ENCODE data around the gene PAIP2.
"Not testable (repeated sequence)": the region's sequence is repeated elsewhere in the genome, so short reads cannot be mapped to it uniquely, and the experiment has no call there.

PAIP2 gene

GRCh38 chr5:139335811-139336210 is 5.8 kb upstream of the PAIP2 start:
- DNase-seq, result no peak

DNA sequence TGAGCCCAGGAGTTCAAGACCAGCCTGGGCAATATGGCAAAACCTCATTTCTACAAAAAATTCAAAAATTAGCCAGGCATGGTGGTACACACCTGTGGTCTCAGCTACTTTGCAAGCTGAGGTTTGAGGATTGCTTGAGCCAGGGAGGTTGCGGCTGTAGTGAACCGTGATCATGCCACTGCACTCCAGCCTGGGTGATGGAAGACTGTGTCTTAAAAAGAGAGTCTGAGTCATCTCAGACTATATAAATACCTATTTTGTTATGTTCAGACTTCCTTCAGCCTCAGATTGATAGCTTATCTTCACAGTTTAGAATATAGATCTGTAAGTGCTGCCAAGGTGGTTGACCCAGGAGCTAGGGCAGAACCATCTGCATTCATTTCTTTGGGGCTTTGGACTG is 1.6 kb upstream of the PAIP2 start:
- DNase-seq, result no peak

DNA sequence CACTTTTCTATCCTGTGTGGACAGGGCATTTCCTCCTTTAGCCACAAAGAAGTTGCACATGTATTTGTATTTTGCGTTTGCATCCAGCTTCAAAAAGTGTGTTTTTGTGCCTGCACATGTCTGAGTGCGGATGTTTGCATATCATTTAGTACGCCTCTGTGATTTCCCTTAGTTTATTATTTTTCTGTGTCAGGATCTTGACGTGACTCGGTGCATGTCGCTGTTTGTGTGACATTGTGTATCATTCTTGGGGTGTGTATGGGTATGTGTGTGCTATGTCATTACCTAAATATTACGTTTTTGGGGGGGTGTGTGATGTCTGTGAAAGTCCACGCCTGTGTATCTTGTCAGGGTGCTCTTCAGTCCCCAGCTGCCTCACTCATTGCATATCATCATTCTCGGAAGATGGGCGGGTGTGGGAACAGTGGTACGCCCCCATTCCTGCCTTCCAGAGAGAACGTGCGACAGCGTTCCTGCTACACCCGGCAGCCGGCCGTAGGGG is 416 bp upstream of the PAIP2 start:
- DNase-seq, result no peak

GRCh38 chr5:139342423-139342723 is 719 bp downstream of the PAIP2 start:
- peak; percentile 74 for DNase-seq

DNA sequence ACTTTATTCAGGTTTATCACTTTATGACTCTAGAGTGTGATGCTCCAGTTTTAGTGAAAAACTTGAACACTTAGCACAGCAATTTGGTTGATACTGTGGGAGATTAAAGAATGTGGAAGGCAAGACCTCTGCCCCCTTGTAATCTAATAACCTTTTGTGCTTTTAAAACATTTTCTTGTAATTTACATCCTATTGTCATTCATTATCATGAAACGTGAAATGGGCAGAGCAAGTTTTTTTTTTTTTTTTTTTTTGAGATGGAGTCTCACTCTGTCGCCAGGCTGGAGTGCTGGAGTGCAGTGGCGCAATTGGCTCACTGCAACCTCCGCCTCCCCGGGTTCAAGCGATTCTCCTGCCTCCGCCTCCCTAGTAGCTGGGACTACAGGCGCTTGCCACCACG is 1.8 kb downstream of the PAIP2 start:
- DNase-seq, result no peak

GRCh38 chr5:139344177-139344576 is 2.5 kb downstream of the PAIP2 start:
- no peak for DNase-seq

DNA sequence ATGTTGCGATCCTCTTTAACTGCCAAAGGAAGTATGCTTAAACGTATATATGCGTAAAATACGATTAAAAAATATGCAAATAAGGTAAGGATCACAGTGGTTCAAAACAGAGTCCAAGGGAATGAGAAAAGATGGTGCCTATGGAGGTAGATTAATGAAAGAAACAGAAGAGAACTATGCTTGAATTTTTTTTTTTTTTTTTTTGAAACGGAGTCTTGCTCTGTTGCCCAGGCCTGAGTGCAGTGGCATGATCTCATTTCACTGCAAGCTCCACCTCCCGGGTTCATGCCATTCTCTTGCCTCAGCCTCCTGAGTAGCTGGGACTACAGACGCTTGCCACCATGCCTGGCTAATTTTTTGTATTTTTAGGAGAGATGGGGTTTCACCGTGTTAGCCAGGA is 3.8 kb downstream of the PAIP2 start:
- DNase-seq, result not testable (repeated sequence)

DNA sequence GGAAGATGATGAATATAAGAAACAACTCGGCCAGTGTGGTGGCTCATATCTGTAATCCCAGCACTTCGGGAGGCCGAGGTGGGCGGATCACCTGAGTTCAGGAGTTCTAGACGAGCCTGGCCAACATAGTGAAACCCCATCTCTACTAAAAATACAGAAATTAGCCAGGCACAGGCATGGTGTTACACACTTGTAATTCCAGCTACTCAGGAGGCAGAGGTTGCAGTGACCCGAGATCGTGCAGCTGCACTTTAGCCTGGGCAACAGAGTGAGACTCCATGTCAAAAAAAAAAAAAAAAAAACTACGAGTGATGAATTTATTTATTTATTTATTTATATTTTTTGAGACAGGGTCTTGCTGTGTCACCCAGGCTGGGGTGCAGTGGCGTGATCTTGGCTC is 6.2 kb downstream of the PAIP2 start:
- DNase-seq, result not testable (repeated sequence)

GRCh38 chr5:139354186-139354585 is 12.5 kb downstream of the PAIP2 start:
- no peak for DNase-seq

GRCh38 chr5:139355900-139356299 is 14.2 kb downstream of the PAIP2 start:
- DNase-seq, result not testable (repeated sequence)

GRCh38 chr5:139358064-139358463 is 16.4 kb downstream of the PAIP2 start:
- no peak for DNase-seq

- no peak for DNase-seq
Observed at GRCh38 chr5:139360384-139360783, 18.7 kb downstream of the PAIP2 start.

GRCh38 chr5:139361835-139362429 is 20.3 kb downstream of the PAIP2 start:
- DNase-seq, result no peak

DNA sequence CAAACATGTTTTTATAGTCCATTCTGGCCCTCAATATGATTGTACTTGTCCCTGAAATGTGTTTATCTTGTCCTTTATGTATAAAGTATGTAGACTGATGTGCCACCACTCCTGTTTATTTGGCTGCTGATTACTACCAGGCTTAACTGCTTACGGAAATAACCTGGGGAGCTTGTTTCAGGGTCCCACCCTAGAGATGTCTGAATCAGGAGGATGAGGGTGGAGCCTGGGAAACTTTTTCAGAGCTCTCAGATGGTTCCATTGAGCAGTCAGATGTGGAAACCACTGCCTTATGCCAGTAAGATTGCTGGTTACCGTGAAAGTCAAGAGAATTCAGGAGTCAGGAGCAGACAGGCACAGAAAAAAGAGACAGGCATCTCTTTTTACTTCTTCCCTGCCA is 22.3 kb downstream of the PAIP2 start:
- no peak for DNase-seq

GRCh38 chr5:139364466-139364865 is 22.8 kb downstream of the PAIP2 start:
- no peak for DNase-seq

GRCh38 chr5:139368613-139369012 is 27.0 kb downstream of the PAIP2 start:
- DNase-seq, result no peak

- no peak for DNase-seq
Observed at GRCh38 chr5:139369181-139369580, 27.5 kb downstream of the PAIP2 start.

DNA sequence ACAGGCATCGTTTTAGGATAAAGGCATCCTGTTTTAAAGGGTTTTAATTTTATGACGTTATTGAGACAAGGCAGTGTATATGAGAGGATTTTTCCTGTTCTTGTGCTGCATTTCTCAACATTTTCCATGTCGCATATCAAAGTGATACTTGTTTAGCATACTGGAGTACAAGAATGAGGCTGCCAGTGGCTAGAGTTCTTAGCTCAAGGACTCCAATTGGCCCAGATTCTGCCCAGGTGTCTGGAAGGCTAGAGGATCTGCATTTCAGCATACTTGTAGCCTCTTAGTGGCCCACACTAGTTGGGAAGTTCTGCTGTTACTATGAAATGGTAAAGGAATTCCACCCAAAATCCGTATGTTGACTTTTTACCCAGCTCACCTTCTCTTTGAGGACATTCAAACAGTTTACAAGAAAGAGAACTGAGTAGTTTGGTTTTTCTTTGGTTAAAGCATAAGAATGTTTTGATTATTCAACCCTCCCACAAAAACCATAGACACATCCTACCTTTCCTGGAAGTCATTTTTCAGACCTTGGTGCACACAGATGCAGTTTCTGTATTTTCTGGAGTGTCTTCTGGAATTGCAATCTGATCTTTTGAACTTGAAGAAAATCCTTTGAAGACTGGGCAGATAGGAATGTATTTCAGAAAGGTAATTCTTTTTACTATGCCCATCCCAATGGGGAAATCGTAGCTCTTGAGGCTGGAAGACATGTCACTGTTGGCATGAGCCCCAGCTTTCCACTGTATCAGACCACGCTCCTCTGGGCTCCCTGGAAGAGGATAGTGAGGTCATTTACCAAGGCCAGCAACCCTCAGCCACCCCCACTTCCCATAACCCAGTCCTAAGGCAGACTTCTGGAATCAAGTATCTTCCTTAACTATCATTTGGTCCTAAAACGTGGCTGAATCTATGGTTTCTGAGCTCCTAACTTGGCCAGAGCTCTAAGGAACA is 30.1 kb downstream of the PAIP2 start:
- no peak for DNase-seq

GRCh38 chr5:139374909-139375308 is 33.3 kb downstream of the PAIP2 start:
- DNase-seq, result no peak

DNA sequence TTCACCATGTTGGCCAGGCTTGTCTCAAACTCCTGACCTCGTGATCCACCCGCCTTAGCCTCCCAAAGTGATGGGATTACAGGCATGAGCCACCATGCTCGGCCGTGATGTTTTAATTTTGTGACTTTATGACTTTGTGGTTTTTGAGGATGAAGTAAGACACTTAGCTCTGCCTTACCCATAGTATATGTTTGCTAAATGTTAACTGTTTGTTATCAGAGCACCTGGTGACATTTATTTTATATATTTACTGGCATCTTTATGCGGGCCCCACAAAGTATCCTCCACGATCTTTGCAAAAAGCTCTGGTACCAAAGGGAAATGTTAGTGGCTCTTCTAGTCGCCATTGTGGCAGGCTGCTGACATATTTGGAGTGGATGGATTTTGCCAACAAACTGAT is 34.7 kb downstream of the PAIP2 start:
- no peak for DNase-seq

DNA sequence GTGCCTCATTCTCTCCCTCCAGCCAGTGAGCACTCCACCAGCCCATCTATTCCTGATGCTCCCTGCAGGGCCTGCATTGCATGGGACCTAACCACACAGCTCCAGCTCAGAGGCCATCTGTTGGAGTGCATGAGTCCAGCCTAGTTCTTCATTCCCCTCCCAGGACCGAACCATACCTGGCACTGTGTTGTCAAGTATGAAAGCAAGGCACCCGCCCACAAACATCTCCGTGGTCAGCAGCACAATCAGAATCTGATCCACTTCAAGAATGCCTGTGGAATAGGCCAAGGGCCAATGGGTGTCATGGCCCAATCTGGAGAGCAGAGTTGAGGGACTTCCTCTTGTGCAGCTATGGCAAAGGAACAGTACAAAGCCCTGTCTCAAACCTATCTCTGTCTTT is 35.6 kb downstream of the PAIP2 start:
- no peak for DNase-seq

DNA sequence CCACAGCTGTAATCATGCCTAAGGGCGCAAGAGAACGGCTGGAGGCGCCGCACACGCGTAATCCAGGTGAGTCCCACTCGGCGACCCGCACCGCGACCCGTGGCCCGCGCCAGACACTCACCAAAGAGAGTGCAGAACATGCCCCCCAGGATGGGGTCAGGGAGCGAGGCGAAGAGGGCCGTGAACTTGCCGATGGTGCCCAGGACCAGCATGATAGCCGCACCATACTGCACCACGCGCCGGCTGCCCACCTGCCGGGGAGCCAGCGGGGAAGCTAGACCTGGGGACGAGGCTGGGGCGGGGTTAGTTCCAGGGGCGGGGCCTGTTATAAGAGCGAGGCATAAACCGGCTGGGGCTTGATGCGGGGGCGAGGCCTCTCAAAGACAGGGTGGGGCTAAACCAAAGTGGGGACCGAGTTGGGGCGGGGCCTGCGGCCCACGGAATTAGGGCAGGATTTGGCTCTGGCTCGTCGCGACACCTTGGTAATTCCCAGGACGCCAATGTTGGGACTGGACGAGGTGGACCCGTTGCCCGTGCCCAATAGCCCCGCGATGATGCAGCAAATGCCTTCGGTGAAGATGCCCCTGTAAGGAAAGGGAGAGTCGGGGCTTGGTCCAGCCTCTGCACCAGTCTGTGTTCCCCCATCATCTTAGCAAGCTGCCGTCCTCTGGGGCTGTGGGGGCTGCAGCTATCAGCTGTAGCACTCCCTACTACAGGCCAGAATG is 36.6 kb downstream of the PAIP2 start:
- DNase-seq, result no peak

DNA sequence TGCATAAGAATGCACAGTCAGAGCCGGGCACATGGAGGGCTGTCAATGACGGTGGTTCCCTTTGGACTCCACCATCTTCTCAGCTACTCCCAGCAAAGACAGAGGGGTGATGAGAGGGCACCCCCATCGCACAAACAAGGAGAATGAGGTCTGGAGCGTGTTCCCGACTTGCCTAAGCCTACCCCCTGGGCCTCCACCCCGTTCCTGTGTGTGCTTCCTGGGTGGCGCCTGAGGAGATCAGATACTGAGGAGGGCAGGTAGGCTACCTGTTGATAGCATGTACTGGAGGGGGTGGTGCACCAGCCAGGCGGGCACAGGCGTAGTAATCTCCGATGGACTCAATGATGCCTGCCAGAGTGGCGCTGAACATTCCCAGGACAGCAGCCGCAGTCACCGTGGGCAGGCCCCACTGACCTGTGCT is 37.3 kb downstream of the PAIP2 start:
- no peak for DNase-seq

Data from activated gamma-delta T cell treated with Interleukin-2 at 50 U/mL for 16 hours (primary cell).